T-helper 1 cell treated with Interleukin-12 subunit alpha and Interleukin-12 subunit beta and Interleukin-4 antibody, amounts not matched to agents 30 μg/mL and 1 μg/mL, for 36 hours (primary cell): ENCODE results near the gene RNASET2.
"Not testable (repeated sequence)": the region's sequence is repeated elsewhere in the genome, so short reads cannot be mapped to it uniquely, and the experiment has no call there.

Experiments used
- H3K27ac Mint-ChIP-seq: one replicate; pipeline ENCODE4 v1.8.0; 2021; ENCODE audit warnings: mild to moderate bottlenecking, mixed read lengths
- H3K27me3 Mint-ChIP-seq: one replicate; pipeline ENCODE4 v1.8.0; 2021; ENCODE audit warnings: low read depth, mixed read lengths
- H3K36me3 Mint-ChIP-seq: one replicate; pipeline ENCODE4 v1.8.0; 2021; ENCODE audit warnings: low read depth, mixed read lengths
- H3K4me1 Mint-ChIP-seq: one replicate; pipeline ENCODE4 v1.8.0; 2021; ENCODE audit warnings: low read depth, mixed read lengths
- H3K4me3 Mint-ChIP-seq: one replicate; pipeline ENCODE4 v1.8.0; 2021; ENCODE audit warnings: mild to moderate bottlenecking, moderate library complexity, mixed read lengths
- H3K9me3 Mint-ChIP-seq: one replicate; pipeline ENCODE4 v1.8.0; 2021; ENCODE audit warnings: mixed read lengths

The RNASET2 gene

GRCh38 chr6:166900956-166901607 is 55.3 kb downstream of the RNASET2 start:
- Mint-ChIP-seq H3K27ac (no peak overlapping the region), H3K4me1 (no peaks in the 10 kb centered on the region), H3K9me3 (no peaks in the 10 kb centered on the region), H3K36me3 (no peaks in the 10 kb centered on the region), H3K4me3 (no peak overlapping the region), H3K27me3 (no peaks in the 10 kb centered on the region)

- no peaks in the 10 kb centered on the region for H3K36me3 Mint-ChIP-seq
- no peak overlapping the region for H3K27ac Mint-ChIP-seq
- no peak overlapping the region for H3K4me3 Mint-ChIP-seq
These were observed 56.1 kb downstream of the RNASET2 start for GRCh38 chr6:166900130-166900708.

GRCh38 chr6:166898910-166899309 is 57.4 kb downstream of the RNASET2 start:
- Mint-ChIP-seq H3K27ac (no peak overlapping the region), H3K4me3 (no peak overlapping the region), H3K27me3 (no peaks in the 10 kb centered on the region), H3K36me3 (no peaks in the 10 kb centered on the region), H3K9me3 (no peaks in the 10 kb centered on the region), H3K4me1 (no peaks in the 10 kb centered on the region)

More at GRCh38 chr6:166900130-166900708, 56.1 kb downstream of the RNASET2 start:
- no peaks in the 10 kb centered on the region for H3K9me3 Mint-ChIP-seq
- H3K27me3 Mint-ChIP-seq = no peaks in the 10 kb centered on the region
- H3K4me1 Mint-ChIP-seq = no peaks in the 10 kb centered on the region

GRCh38 chr6:166894614-166895013 is 61.7 kb downstream of the RNASET2 start:
- H3K4me1 Mint-ChIP-seq, H3K9me3 Mint-ChIP-seq, H3K4me3 Mint-ChIP-seq, H3K27ac Mint-ChIP-seq, H3K36me3 Mint-ChIP-seq, H3K27me3 Mint-ChIP-seq: not testable (repeated sequence)

GRCh38 chr6:166892472-166892871 is 63.9 kb downstream of the RNASET2 start:
- not testable (repeated sequence) for H3K36me3 Mint-ChIP-seq, H3K9me3 Mint-ChIP-seq, H3K27me3 Mint-ChIP-seq, H3K4me1 Mint-ChIP-seq, H3K27ac Mint-ChIP-seq, H3K4me3 Mint-ChIP-seq

- not testable (repeated sequence) for H3K9me3 Mint-ChIP-seq, H3K4me1 Mint-ChIP-seq, H3K27ac Mint-ChIP-seq, H3K27me3 Mint-ChIP-seq, H3K4me3 Mint-ChIP-seq, H3K36me3 Mint-ChIP-seq
These were observed 69.6 kb downstream of the RNASET2 start for GRCh38 chr6:166886773-166887172.

GRCh38 chr6:166884958-166885357 is 71.4 kb downstream of the RNASET2 start:
- H3K27ac Mint-ChIP-seq, H3K4me3 Mint-ChIP-seq, H3K9me3 Mint-ChIP-seq, H3K4me1 Mint-ChIP-seq, H3K36me3 Mint-ChIP-seq, H3K27me3 Mint-ChIP-seq: not testable (repeated sequence)

- H3K27me3 Mint-ChIP-seq = no peaks in the 10 kb centered on the region
- H3K4me3 Mint-ChIP-seq = no peak overlapping the region
- no peak overlapping the region for H3K27ac Mint-ChIP-seq
- no peaks in the 10 kb centered on the region for H3K4me1 Mint-ChIP-seq
- H3K36me3 Mint-ChIP-seq = no peaks in the 10 kb centered on the region
- no peaks in the 10 kb centered on the region for H3K9me3 Mint-ChIP-seq
These were observed 76.8 kb downstream of the RNASET2 start for GRCh38 chr6:166879594-166879993.
